Measurements from ENCODE around the gene CUL3. TPM values are rescaled to one million over a fixed set of nuclear protein-coding genes. Genes with fewer than 3 reads are reported as not detected.

Gene CUL3
- polyA plus RNA-seq, 3 donors, result 12.3 to 28.7 (median 12.9) TPM

DNA sequence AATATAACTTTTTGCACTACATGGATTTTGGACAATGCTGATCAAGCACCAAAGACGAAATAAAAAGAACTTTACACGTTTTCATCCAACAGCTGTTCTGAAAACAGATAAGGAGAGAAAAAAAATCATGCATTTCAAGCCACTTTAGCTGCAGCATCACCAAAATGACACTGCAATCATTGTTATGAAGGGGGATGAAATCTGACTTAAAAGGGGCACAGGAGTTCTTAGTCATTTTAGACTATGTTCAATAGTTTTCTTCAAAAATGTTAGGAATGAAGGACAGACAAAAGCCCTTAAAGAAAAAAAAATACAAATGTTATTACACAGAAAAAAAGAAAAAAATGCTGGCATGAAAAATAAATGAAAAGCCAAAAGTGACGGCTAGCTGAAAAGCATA, 71.2 kb downstream of the CUL3 start:
- Histone ChIP-seq H4K20me1 (ENCODE audit: insufficient read depth, low read length) (peaks cover 84% of the 10 kb centered on the region), H3K27ac (ENCODE audit: low read depth in 1 of 2, low read length in 2 of 2) (no peak overlapping the region), H3K79me2 (ENCODE audit: insufficient read depth, low read length) (peaks cover 58% of the 10 kb centered on the region), H2AFZ (ENCODE audit: insufficient read depth, low read depth, low read length, poor library complexity, severe bottlenecking) (no peak overlapping the region), H3K9ac (ENCODE audit: insufficient read depth, low read length, poor library complexity, severe bottlenecking) (no peak overlapping the region), H3K4me1 (ENCODE audit: control insufficient read depth in 1 of 2, insufficient read depth in 2 of 2, low read length in 2 of 2) (peaks cover 8 to 18% of the 10 kb centered on the region in 2 donors), H3K36me3 (replicated peaks in 1 of 2; ENCODE audit: control insufficient read depth in 1 of 2, insufficient read depth in 2 of 2, low read length in 2 of 2) (peaks cover 9 to 37% of the 10 kb centered on the region in 2 donors), H3K9me3 (replicated peaks in 1 of 2; ENCODE audit: control insufficient read depth in 1 of 2, insufficient read depth in 1 of 2, low read length in 2 of 2) (no peaks in the 10 kb centered on the region), H3K27me3 (ENCODE audit: control insufficient read depth in 2 of 2, insufficient read depth in 2 of 2, low read length in 2 of 2) (no peaks in the 10 kb centered on the region), H3K4me2 (replicated peaks; ENCODE audit: extremely low read depth, low read length, poor library complexity, severe bottlenecking) (no peak overlapping the region), H3K4me3 (replicated peaks in 1 of 3; ENCODE audit: low read depth in 2 of 3, low read length in 3 of 3) (no peak overlapping the region)
- Mint-ChIP-seq H3K4me1 (peaks cover 14% of the 10 kb centered on the region), H3K36me3 (peaks cover 20 to 33% of the 10 kb centered on the region in 2 donors), H3K4me3 (no peak overlapping the region), H3K27me3 (ENCODE audit: low read depth in 3 of 3) (no peaks in the 10 kb centered on the region), H3K27ac (no peak overlapping the region), H3K9me3 (no peaks in the 10 kb centered on the region)
- intact Hi-C loops (cut with micrococcal nuclease), result no loop called here
- TF ChIP-seq, protein P1, sequence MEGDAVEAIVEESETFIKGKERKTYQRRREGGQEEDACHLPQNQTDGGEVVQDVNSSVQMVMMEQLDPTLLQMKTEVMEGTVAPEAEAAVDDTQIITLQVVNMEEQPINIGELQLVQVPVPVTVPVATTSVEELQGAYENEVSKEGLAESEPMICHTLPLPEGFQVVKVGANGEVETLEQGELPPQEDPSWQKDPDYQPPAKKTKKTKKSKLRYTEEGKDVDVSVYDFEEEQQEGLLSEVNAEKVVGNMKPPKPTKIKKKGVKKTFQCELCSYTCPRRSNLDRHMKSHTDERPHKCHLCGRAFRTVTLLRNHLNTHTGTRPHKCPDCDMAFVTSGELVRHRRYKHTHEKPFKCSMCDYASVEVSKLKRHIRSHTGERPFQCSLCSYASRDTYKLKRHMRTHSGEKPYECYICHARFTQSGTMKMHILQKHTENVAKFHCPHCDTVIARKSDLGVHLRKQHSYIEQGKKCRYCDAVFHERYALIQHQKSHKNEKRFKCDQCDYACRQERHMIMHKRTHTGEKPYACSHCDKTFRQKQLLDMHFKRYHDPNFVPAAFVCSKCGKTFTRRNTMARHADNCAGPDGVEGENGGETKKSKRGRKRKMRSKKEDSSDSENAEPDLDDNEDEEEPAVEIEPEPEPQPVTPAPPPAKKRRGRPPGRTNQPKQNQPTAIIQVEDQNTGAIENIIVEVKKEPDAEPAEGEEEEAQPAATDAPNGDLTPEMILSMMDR (IDR thresholded peaks at IDR 0.05), result no peak
- 100% methylated on average over 2 of the region's 3 CpGs for WGBS (ENCODE audit: insufficient coverage)
- DNase-seq, result no peak

DNA sequence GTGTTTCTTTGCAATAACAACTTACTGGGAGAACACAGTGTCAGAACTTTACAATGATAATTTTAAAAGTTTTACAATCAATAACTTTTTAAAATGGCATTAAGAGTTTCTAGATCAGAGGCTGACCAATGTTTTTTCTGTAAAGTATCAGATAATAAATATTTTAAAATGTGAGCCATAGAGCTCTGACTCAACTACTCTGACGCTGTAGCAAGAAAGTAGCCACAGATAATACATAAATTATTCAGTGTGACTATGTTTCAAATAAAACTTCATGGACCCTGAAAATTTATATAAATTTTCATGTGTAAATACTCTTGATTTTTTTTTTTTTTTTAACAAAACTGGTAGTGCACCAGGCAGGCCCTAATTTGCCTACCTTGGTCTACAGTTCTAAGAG, 77.4 kb downstream of the CUL3 start:
- peaks cover 39% of the 10 kb centered on the region for H4K20me1 ChIP-seq (ENCODE audit: insufficient read depth, low read length)
- no peaks in the 10 kb centered on the region for H3K9me3 ChIP-seq (replicated peaks in 1 of 2; ENCODE audit: control insufficient read depth in 1 of 2, insufficient read depth in 1 of 2, low read length in 2 of 2)
- no peak overlapping the region for H3K9ac ChIP-seq (ENCODE audit: insufficient read depth, low read length, poor library complexity, severe bottlenecking)
- intact Hi-C loops (cut with micrococcal nuclease), result no loop called here
- Mint-ChIP-seq H3K9me3 (no peaks in the 10 kb centered on the region), H3K27me3 (ENCODE audit: low read depth in 3 of 3) (no peaks in the 10 kb centered on the region), H3K4me3 (no peak overlapping the region), H3K36me3 (peaks cover 38 to 58% of the 10 kb centered on the region in 2 donors), H3K27ac (no peak overlapping the region), H3K4me1 (peaks cover 2% of the 10 kb centered on the region)
- H3K4me1 ChIP-seq (ENCODE audit: control insufficient read depth in 1 of 2, insufficient read depth in 2 of 2, low read length in 2 of 2), result no peaks in the 10 kb centered on the region
- WGBS (ENCODE audit: insufficient coverage), result no CpG with 5 or more reads among the region's 1 CpG
- no peak for DNase-seq
- no peak overlapping the region for H3K4me3 ChIP-seq (replicated peaks in 1 of 3; ENCODE audit: low read depth in 2 of 3, low read length in 3 of 3)
- TF ChIP-seq, protein P1 (IDR thresholded peaks at IDR 0.05), result no peak
- no peaks in the 10 kb centered on the region for H3K27me3 ChIP-seq (ENCODE audit: control insufficient read depth in 2 of 2, insufficient read depth in 2 of 2, low read length in 2 of 2)
- H3K4me2 ChIP-seq (replicated peaks; ENCODE audit: extremely low read depth, low read length, poor library complexity, severe bottlenecking), result no peak overlapping the region
- no peaks in the 10 kb centered on the region for H3K79me2 ChIP-seq (ENCODE audit: insufficient read depth, low read length)
- H2AFZ ChIP-seq (ENCODE audit: insufficient read depth, low read depth, low read length, poor library complexity, severe bottlenecking), result no peak overlapping the region
- H3K27ac ChIP-seq (ENCODE audit: low read depth in 1 of 2, low read length in 2 of 2), result no peak overlapping the region
- H3K36me3 ChIP-seq (replicated peaks in 1 of 2; ENCODE audit: control insufficient read depth in 1 of 2, insufficient read depth in 2 of 2, low read length in 2 of 2), result peaks cover 41 to 73% of the 10 kb centered on the region in 2 donors
